ENCODE data around the gene UEVLD. TPM values are rescaled to one million over a fixed set of nuclear protein-coding genes. Genes with fewer than 3 reads are reported as not detected.
"Not testable (repeated sequence)": the region's sequence is repeated elsewhere in the genome, so short reads cannot be mapped to it uniquely, and the experiment has no call there.

Gene UEVLD
- total RNA-seq, 2 donors from 2014 or later, result 16.1 to 17.6 TPM

- no peak for DNase-seq
These were observed 6.6 kb upstream of the UEVLD start for GRCh38 chr11:18594999-18595749.

GRCh38 chr11:18594088-18594487, 5.6 kb upstream of the UEVLD start:
- intact Hi-C loops (cut with DNase I); ATAC-seq; DNase-seq: not testable (repeated sequence)

More at GRCh38 chr11:18594999-18595749, 6.6 kb upstream of the UEVLD start:
- no peak for ATAC-seq
- intact Hi-C loops (cut with DNase I), result no loop called here

- DNase-seq, result no peak
- ATAC-seq, result no peak
- intact Hi-C loops (cut with DNase I), result no loop called here
These were observed 2.0 kb upstream of the UEVLD start for GRCh38 chr11:18590571-18590970.

- no peak for DNase-seq
- intact Hi-C loops (cut with DNase I), result no loop called here
- ATAC-seq, result no peak
These were observed 6.7 kb downstream of the UEVLD start for GRCh38 chr11:18581825-18582224.

GRCh38 chr11:18580113-18580766, 8.3 kb downstream of the UEVLD start:
- intact Hi-C loops (cut with DNase I), result no loop called here
- ATAC-seq (no peak), DNase-seq (no peak)

- no peak for DNase-seq
- intact Hi-C loops (cut with DNase I), result no loop called here
- no peak for ATAC-seq
These were observed 9.4 kb downstream of the UEVLD start for GRCh38 chr11:18578975-18579598.

GRCh38 chr11:18575361-18575760, 13.2 kb downstream of the UEVLD start:
- no peak for DNase-seq
- ATAC-seq, result no peak
- intact Hi-C loops (cut with DNase I), result no loop called here

- DNase-seq (no peak), ATAC-seq (no peak)
- intact Hi-C loops (cut with DNase I), result no loop called here
These were observed 21.5 kb downstream of the UEVLD start for GRCh38 chr11:18567081-18567480.

- intact Hi-C loops (cut with DNase I), result no loop called here
- DNase-seq, result no peak
- ATAC-seq, result no peak
These were observed 22.1 kb downstream of the UEVLD start for GRCh38 chr11:18566406-18566805.

- DNase-seq (no peak), ATAC-seq (no peak)
- intact Hi-C loops (cut with DNase I), result no loop called here
These were observed 24.4 kb downstream of the UEVLD start for GRCh38 chr11:18564149-18564548.

- intact Hi-C loops (cut with DNase I), result no loop called here
- DNase-seq, result no peak
- no peak for ATAC-seq
These were observed 25.3 kb downstream of the UEVLD start for GRCh38 chr11:18563090-18563730.

GRCh38 chr11:18548001-18548400, 40.5 kb downstream of the UEVLD start:
- intact Hi-C loops (cut with DNase I), result loop anchor here (10.0 kb wide), 2 partner anchors 177 to 187 kb away; partner anchors contain the start of gene IGSF22 (in 1 of the 2)
- no peak for ATAC-seq
- no peak for DNase-seq

GRCh38 chr11:18540207-18541009, 48.1 kb downstream of the UEVLD start:
- peak in 1 of 2 donors; percentile 38 for ATAC-seq
- intact Hi-C loops (cut with DNase I), result loop anchor here (10.0 kb wide), 2 partner anchors 184 to 194 kb away; partner anchors contain the start of gene IGSF22 (in 1 of the 2)

GRCh38 chr11:18536209-18536608, 52.3 kb downstream of the UEVLD start:
- no peak for ATAC-seq
- DNase-seq, result no peak
- intact Hi-C loops (cut with DNase I), result no loop called here

More at GRCh38 chr11:18540207-18541009, 48.1 kb downstream of the UEVLD start:
- no peak for DNase-seq

GRCh38 chr11:18534245-18534644, 54.3 kb downstream of the UEVLD start:
- ATAC-seq (no peak), DNase-seq (no peak)
- intact Hi-C loops (cut with DNase I), result no loop called here

- no peak for DNase-seq
- intact Hi-C loops (cut with DNase I), result no loop called here
- no peak for ATAC-seq
These were observed 55.2 kb downstream of the UEVLD start for GRCh38 chr11:18533365-18533764.

GRCh38 chr11:18527512-18527911, 61.0 kb downstream of the UEVLD start:
- DNase-seq, result no peak
- ATAC-seq, result peak in 1 of 2 donors; percentile 3
- intact Hi-C loops (cut with DNase I), result loop anchor here in 1 of 2 donors (5.0 to 10.0 kb wide), 2 partner anchors 105 to 203 kb away; partner anchors contain the start of genes GTF2H1, HPS5 and SPTY2D1

GRCh38 chr11:18526521-18527296, 61.8 kb downstream of the UEVLD start, which contains the start of gene TSG101:
Gene TSG101 (minus strand): TSS chr11:18526942. CDS start chr11:18526816, 126 bp downstream.
- intact Hi-C loops (cut with DNase I), result loop anchor here in 1 of 2 donors (5.0 to 10.0 kb wide), 2 partner anchors 106 to 202 kb away; partner anchors contain the start of genes GTF2H1, HPS5 and SPTY2D1
- DNase-seq (peak; percentile 97), ATAC-seq (peak; percentile 99 to 100)

Data from left cardiac atrium (tissue), 4 donors.